Inferior parietal cortex (tissue), 1 donor: ENCODE data around the gene HBEGF.

ENCODE experiments used
- DNase-seq: peaks from one replicate; pipeline ENCODE4 v3.0.0-alpha.2; 2016; ENCODE audit errors: extremely low spot score

The HBEGF gene

GRCh38 chr5:140336388-140336787 is 10.0 kb downstream of the HBEGF start:
- no peak for DNase-seq

- no peak for DNase-seq
Observed at GRCh38 chr5:140331638-140332037, 14.8 kb downstream of the HBEGF start.

GRCh38 chr5:140329739-140330481 is 16.5 kb downstream of the HBEGF start:
- DNase-seq = no peak

GRCh38 chr5:140328036-140328764 is 18.2 kb downstream of the HBEGF start:
- DNase-seq = no peak

GRCh38 chr5:140327589-140327988 is 18.8 kb downstream of the HBEGF start:
- no peak for DNase-seq

DNA sequence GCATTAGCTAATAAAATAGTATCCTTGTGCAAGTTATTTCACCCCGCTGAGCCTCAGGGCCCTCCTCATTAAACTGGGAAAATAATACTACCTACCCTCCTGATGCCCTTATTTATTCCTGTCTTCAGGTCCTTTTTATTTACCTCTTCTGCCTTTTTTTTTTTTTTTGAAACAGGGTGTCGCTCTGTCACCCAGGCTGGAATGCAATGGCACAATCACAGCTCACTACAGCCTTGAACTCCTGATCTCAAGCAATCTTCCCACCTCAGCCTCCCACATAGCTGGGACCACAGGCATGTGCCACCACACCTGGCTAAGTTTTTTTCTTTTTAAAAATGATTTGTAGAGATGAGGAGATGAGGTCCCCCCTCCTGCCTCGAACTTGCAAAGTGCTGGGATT is 20.9 kb downstream of the HBEGF start:
- no peak for DNase-seq

- DNase-seq = no peak
Observed at GRCh38 chr5:140324617-140325241, 21.7 kb downstream of the HBEGF start.

DNA sequence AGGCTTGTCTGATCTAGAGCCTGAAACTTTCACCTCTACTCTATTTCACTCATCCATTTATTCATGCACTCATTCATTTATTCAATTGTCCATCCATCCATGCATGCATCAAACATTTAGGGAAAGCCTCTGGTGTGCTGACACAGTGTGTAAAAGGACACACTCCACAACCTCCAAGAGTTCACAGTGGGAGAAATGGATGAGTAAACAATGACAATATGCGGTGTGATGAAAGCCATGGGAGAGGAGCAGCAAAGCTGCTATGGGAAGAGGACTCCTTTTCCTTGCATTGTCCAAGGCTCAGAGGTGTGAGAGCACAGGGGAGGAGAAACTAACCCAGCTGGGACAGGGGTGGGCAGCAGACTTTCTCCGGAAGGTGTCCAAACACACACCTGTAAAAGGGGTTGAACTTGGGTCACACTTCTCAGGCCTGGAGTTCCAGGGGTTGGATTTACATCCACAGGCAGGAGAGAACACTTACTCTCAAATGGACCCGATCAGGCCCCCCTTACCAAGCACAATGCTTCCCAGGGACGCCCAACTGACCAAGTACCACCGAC is 22.3 kb downstream of the HBEGF start:
- no peak for DNase-seq

- no peak for DNase-seq
Observed at GRCh38 chr5:140322751-140323731, 23.4 kb downstream of the HBEGF start.

- no peak for DNase-seq
Observed at GRCh38 chr5:140321796-140322195, 24.6 kb downstream of the HBEGF start.

GRCh38 chr5:140319833-140320232 is 26.6 kb downstream of the HBEGF start:
- no peak for DNase-seq

- DNase-seq = no peak
Observed at GRCh38 chr5:140318792-140319191, 27.6 kb downstream of the HBEGF start.

GRCh38 chr5:140317859-140318258 is 28.5 kb downstream of the HBEGF start:
- DNase-seq = no peak

DNA sequence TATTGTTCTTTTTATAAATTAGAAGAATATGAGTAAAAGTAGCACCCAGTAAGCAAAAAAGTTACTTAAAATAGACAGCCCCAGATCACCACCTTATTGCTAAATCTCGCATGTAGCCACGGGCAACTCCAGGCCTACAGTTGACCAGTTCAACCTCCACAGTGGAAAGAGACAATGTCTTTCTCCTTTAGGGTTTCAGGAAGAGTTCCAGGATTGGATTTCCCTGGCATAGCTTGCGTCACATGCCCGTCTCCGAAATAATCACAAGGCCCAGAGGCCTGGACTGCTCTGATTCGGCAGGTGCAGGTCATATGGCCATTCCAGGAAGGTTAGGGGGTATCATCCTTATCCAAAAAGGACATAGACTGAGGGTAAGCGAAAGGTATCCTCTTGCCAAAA is 33.6 kb downstream of the HBEGF start:
- no peak for DNase-seq

DNA sequence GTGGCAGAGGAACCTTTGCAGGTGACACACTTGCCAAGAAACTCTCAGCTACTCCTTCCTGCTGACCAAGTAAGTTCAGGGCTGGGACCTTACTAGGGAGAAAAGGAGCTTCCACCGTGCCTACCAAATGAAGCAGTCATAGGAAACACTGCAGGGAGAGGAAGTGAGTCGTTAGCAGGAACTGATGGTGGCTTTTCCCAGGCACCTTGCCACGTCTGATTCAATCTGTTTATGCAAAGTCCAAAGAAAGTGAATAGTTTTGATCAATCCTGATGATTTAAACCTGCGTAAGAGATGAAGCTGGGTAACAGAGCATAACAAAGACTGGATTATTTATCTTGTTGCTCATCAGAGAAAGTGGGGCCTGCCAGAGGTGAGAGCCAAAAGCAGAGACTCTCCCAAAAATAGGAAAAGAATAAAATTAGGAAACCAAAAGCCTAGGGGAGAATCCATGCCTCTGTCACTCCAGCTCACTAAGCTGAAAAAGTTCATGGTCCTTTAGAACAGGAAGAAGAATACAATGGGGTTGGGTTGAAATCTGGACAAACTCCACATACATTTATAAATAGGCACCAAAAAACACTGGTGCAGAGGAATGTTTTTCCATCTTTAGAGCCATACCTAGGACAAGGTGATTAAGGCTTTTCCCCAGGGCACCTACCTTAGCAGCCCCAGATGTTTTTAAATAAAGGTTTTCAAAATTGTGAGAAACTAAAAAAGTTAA is 34.2 kb downstream of the HBEGF start:
- no peak for DNase-seq

DNA sequence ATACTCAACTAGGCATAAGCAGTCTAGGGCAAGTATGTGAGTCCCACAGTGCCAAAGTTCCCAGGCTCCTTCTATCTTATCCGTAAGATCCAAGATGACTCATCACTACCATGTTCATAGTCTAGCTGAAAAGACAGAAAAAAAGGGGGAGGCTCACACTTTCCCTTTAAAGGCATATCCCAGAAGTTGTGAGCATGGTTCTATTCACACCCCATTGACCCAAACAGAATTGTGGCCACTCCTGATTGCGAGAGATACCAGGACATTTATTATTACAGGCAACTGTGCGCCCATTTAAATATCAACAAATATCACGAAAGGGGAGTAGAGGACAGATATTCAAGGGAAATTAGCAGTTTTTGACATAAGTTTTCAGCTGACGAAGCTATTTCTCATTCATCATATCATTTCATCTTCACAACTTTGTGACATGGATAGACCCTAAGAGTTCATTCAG is 35.4 kb downstream of the HBEGF start:
- no peak for DNase-seq

GRCh38 chr5:140310434-140310833 is 36.0 kb downstream of the HBEGF start:
- no peak for DNase-seq

DNA sequence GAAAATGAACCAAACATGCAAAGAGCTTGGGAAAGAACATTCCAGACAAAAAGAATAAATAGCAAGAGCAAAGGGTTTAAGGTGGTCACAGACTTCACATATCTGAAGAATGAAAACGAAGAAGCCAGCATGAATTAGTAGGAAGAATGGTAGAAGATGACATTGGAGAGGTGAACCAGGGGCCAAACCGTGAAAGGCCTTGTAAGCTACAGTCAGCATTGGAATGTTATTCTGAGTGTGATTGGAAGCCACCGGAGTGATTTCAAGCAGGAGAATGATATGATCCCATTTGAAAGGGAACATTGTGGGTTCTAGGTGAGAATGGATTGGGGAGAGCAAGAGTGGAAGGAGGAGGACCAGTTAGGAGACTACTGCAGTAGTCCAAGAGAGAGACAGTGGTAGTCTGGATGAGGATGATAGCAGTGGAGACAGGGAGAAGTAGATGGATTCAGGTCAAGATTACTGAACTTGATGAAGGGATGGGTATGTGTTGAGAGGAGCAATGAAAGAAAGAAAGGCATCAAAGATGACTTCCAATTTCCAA is 36.6 kb downstream of the HBEGF start:
- no peak for DNase-seq

GRCh38 chr5:140305471-140305870 is 40.9 kb downstream of the HBEGF start:
- DNase-seq = no peak

GRCh38 chr5:140303966-140304365 is 42.4 kb downstream of the HBEGF start:
- no peak for DNase-seq
